GM12878 (cell line): ENCODE measurements around the gene SEC31A. TPM values are rescaled to one million over a fixed set of nuclear protein-coding genes. Genes with fewer than 3 reads are reported as not detected.

Experiments used
- ATAC-seq: fragments of 200-7000 bp; cut with Tn5 transposase; 3 replicates; pipeline ENCODE4 v1.9.1; 2020; ENCODE audit warnings: mild to moderate bottlenecking, moderate library complexity
- BruUV-seq: library from RNA; stranded (reverse); fragments of 400-500 nt; replicated peaks from 2 replicates; lab custom pipeline; 2021; lab: Mats Ljungman, UMichigan
- CTCF ChIA-PET: fragments of 300-600 bp; sonication (Branson Sonifier 250); formaldehyde crosslinking; extraction: SDS; loops from one replicate; lab custom pipeline; 2021; ENCODE audit warnings: inconsistent platforms; lab: Yijun Ruan, JAX
- POLR2A ChIA-PET: fragments of 350-600 bp; formaldehyde crosslinking; extraction: SDS; loops from one replicate; lab custom pipeline; 2021; ENCODE audit warnings: inconsistent platforms; lab: Charles Lee
- RAD21 ChIA-PET: fragments of 300-600 bp; sonication (Branson Sonifier 250); formaldehyde crosslinking; loops from one replicate; lab custom pipeline; 2023; ENCODE audit warnings: antibody characterized with exemption; ENCODE audit not compliant: unreplicated experiment; lab: Charles Lee
- SMC1A ChIA-PET: fragments of 300-600 bp; sonication (Branson Sonifier 250); formaldehyde crosslinking; loops from one replicate; lab custom pipeline; 2023; ENCODE audit not compliant: unreplicated experiment, uncharacterized antibody; lab: Charles Lee
- DNase-seq: peaks from one replicate; pipeline ENCODE4 v3.0.0-alpha.2; 2011; ENCODE audit warnings: low read depth, low spot score
- FAIRE-seq: peaks from 3 replicates; lab custom pipeline; 2011; peaks lifted over from hg19 to GRCh38; lab: Jason Lieb, UNC
- H2AFZ ChIP-seq: 2 replicates; pipeline ENCODE4 v1.6.0; 2011; ENCODE audit warnings: low read depth, low read length, control low read depth; ENCODE audit not compliant: control insufficient read depth
- H3K27ac ChIP-seq: 2 replicates; pipeline ENCODE4 v1.5.1; 2011; ENCODE audit warnings: control low read depth; ENCODE audit not compliant: control insufficient read depth, insufficient read depth
- H3K27me3 ChIP-seq, 2 experiments: replicated peaks in 1 of 2; 2 replicates each; pipeline versions ENCODE4 v1.6.0 to v1.6.1; 2011; ENCODE audit warnings: low read length in 1 of 2; ENCODE audit not compliant: control insufficient read depth in 2 of 2, insufficient read depth in 2 of 2
- H3K36me3 ChIP-seq, 2 experiments: 2 replicates each; pipeline ENCODE4 v1.5.1; 2011; ENCODE audit warnings: low read length in 1 of 2; ENCODE audit not compliant: control insufficient read depth in 2 of 2, insufficient read depth in 2 of 2
- H3K4me1 ChIP-seq: 2 replicates; pipeline ENCODE4 v1.6.1; 2011; ENCODE audit warnings: mild to moderate bottlenecking, low read length, moderate library complexity, mixed read lengths; ENCODE audit not compliant: control insufficient read depth, insufficient read depth
- H3K4me2 ChIP-seq: 2 replicates; pipeline ENCODE4 v1.6.0; 2011; ENCODE audit warnings: control low read depth; ENCODE audit not compliant: control insufficient read depth, insufficient read depth
- H3K4me3 ChIP-seq: fragments of 200-600 bp; sonication (generic); 2 replicates; pipeline ENCODE4 v1.5.1; 2016
- H3K79me2 ChIP-seq: 2 replicates; pipeline ENCODE4 v1.6.0; 2011; ENCODE audit warnings: low read length; ENCODE audit not compliant: control insufficient read depth, insufficient read depth
- H3K9ac ChIP-seq: 2 replicates; pipeline ENCODE4 v1.8.0; 2011; ENCODE audit warnings: low read length, control low read depth, mixed read lengths; ENCODE audit not compliant: control insufficient read depth, insufficient read depth
- H3K9me3 ChIP-seq: replicated peaks from 3 replicates; pipeline ENCODE4 v1.5.1; 2011; ENCODE audit warnings: mild to moderate bottlenecking, low read length; ENCODE audit not compliant: control insufficient read depth, insufficient read depth
- H4K20me1 ChIP-seq: 2 replicates; pipeline ENCODE4 v1.6.0; 2011; ENCODE audit not compliant: control insufficient read depth, insufficient read depth
- BACH1 ChIP-seq: fragments of 450-650 bp; IDR thresholded peaks from 2 replicates; pipeline ENCODE4 v1.6.1; 2017; ENCODE audit warnings: mild to moderate bottlenecking, borderline replicate concordance
- CBX5 ChIP-seq: sonication (generic); IDR thresholded peaks from 2 replicates; pipeline ENCODE4 v1.6.1; 2016; ENCODE audit warnings: low read depth, moderate library complexity, mild to moderate bottlenecking, inconsistent platforms
- CEBPZ ChIP-seq: fragments of 150-350 bp; IDR thresholded peaks from 2 replicates; pipeline ENCODE4 v1.6.1; 2016; ENCODE audit warnings: low read depth, low read length
- POLR2AphosphoS5 ChIP-seq: IDR thresholded peaks from 2 replicates; pipeline ENCODE4 v1.6.1; 2011; ENCODE audit warnings: mild to moderate bottlenecking, low read length, inconsistent platforms
- STAT1 ChIP-seq: fragments of 450-650 bp; conservative IDR thresholded peaks from 2 replicates; pipeline ENCODE4 v1.6.1; 2014; ENCODE audit warnings: antibody characterized with exemption, mild to moderate bottlenecking
- WGBS: methylation state at CpG from one replicate; pipeline ENCODE4 v1.1.6; 2016; ENCODE audit warnings: low lambda C conversion rate; ENCODE audit not compliant: insufficient replicate concordance, insufficient coverage; ENCODE audit errors: missing lambda C conversion rate; 5-methylcytosine and 5-hydroxymethylcytosine counted together
- in situ Hi-C: fragments of 300-500 bp; cut with MboI; formaldehyde crosslinking; loops from 9 replicates; pipeline ENCODE4 v1.14.3; 2018; ENCODE audit warnings: mixed read lengths
- intact Hi-C: fragments of 100-400 bp; cut with micrococcal nuclease; formaldehyde crosslinking; loops from one replicate; pipeline ENCODE4 v1.14.2; 2022; ENCODE audit not compliant: unreplicated experiment
- polyA plus RNA-seq, 11 experiments: library from polyadenylated mRNA; depleted of rRNA in 4 of 11; unstranded in 6 of 11; stranded (reverse) in 5 of 11; fragments of >200 nt; fragmentation: Nextera tagmentation in 4 of 11; fragmentation: Illumina TruSeq in 1 of 11; extraction: Ambion mirVana in 4 of 11; extraction: Trizol in 1 of 11; gene quantifications; 1 replicate in 1 of 11; 2 replicates in 10 of 11; pipeline versions ENCODE4 v1.2.1 to v1.2.3, GENCODE V29; 2011 to 2016; ENCODE audit warnings: inconsistent platforms in 2 of 11, missing spikeins in 2 of 11, low read depth in 1 of 11
- total RNA-seq, 4 experiments: library from RNA; depleted of rRNA in 3 of 4; stranded (reverse); fragments of >200 nt in 3 of 4; fragmentation: Illumina TruSeq in 1 of 4; extraction: Trizol in 1 of 4; gene quantifications; 2 replicates each; pipeline versions ENCODE4 v1.2.1 to v1.2.3, GENCODE V29; 2013 to 2021

SEC31A gene
- total and polyA plus RNA-seq, 10 of the 15 experiments (the other 5 are each of a cell fraction or from before 2014, with no cell fraction given) = 74.6 to 171 (median 129) TPM

- Histone ChIP-seq H2AFZ (no peak overlapping the region), H3K79me2 (no peaks in the 10 kb centered on the region), H3K36me3 (peaks cover 11 to 29% of the 10 kb centered on the region in 2 experiments), H3K27me3 (no peaks in the 10 kb centered on the region), H3K4me2 (no peak overlapping the region), H3K9me3 (no peaks in the 10 kb centered on the region), H3K27ac (no peak overlapping the region), H3K4me3 (no peak overlapping the region), H3K4me1 (no peaks in the 10 kb centered on the region), H3K9ac (no peak overlapping the region), H4K20me1 (no peaks in the 10 kb centered on the region)
- ChIA-PET CTCF (interaction anchor here (0.6 to 5.9 kb wide), 20 partner anchors 9 to 476 kb away, joined by 3 to 44 read pairs (median 4); partner anchors contain the start of gene THAP9), SMC1A (interaction anchor here (0.6 to 2.4 kb wide), 17 partner anchors 10 to 429 kb away, joined by 3 to 7 read pairs (median 3); no protein-coding TSS in a partner anchor), RAD21 (interaction anchor here (0.8 to 1.6 kb wide), 7 partner anchors 37 to 430 kb away, joined by 3 to 6 read pairs (median 4); no protein-coding TSS in a partner anchor), POLR2A (interaction anchor here (1.7 kb wide), 1 partner anchor 47 kb away, joined by 4 read pairs; the partner anchor contains the start of gene THAP9)
- no TSS peak for BruUV-seq
- TF ChIP-seq BACH1 (no peak), POLR2AphosphoS5 (no peak), STAT1 (no peak), CBX5 (no peak), CEBPZ (no peak)
- intact Hi-C loops = no loop called here
- ATAC-seq = no peak
- DNase-seq = no peak
- in situ Hi-C loops = no loop called here
- no peak for FAIRE-seq
- WGBS = 66% methylated on average over 5 of the region's 5 CpGs
Observed at GRCh38 chr4:82852751-82853285, 38.1 kb downstream of the SEC31A start.
